SK-N-MC (cell line): Measurements from ENCODE around the gene ANAPC4.

Source experiments
- DNase-seq: peaks from one replicate; pipeline ENCODE4 v3.0.0-alpha.2; 2011; ENCODE audit warnings: low read depth, low spot score
- H3K27ac ChIP-seq: fragments of 200-600 bp; sonication (generic); 2 replicates; pipeline ENCODE4 v1.5.1; 2016; ENCODE audit warnings: mixed run types
- H3K36me3 ChIP-seq: fragments of 200-600 bp; sonication (generic); 2 replicates; pipeline ENCODE4 v1.6.1; 2017; ENCODE audit warnings: antibody characterized with exemption, low read length, mixed read lengths; ENCODE audit not compliant: insufficient read depth
- H3K4me3 ChIP-seq: fragments of 200-600 bp; sonication (generic); 2 replicates; pipeline ENCODE4 v1.5.1; 2016
- H3K9ac ChIP-seq: fragments of 200-600 bp; sonication (generic); 2 replicates; pipeline ENCODE4 v1.8.0; 2017; ENCODE audit warnings: mixed run types, mixed read lengths; ENCODE audit not compliant: insufficient read length
- H3K9me3 ChIP-seq: fragments of 200-600 bp; sonication (generic); 2 replicates; pipeline ENCODE4 v1.6.1; 2017; ENCODE audit warnings: low read depth, mild to moderate bottlenecking, antibody characterized with exemption, low read length, moderate library complexity, mixed read lengths
- EZH2 ChIP-seq: fragments of 200-600 bp; sonication (generic); IDR thresholded peaks from one replicate; pipeline ENCODE4 v1.6.1; 2017; ENCODE audit warnings: antibody characterized with exemption
- FOXP2 ChIP-seq: optimal IDR thresholded peaks from 2 replicates; pipeline ENCODE3; 2011; ENCODE audit warnings: mild to moderate bottlenecking, moderate library complexity; ENCODE audit not compliant: insufficient read depth; ENCODE audit errors: extremely low read length, control extremely low read depth
- POLR2AphosphoS5 ChIP-seq: IDR thresholded peaks from 2 replicates; pipeline ENCODE4 v1.6.1; 2012; ENCODE audit warnings: mild to moderate bottlenecking, low read depth, low read length, borderline replicate concordance

Gene ANAPC4

DNA sequence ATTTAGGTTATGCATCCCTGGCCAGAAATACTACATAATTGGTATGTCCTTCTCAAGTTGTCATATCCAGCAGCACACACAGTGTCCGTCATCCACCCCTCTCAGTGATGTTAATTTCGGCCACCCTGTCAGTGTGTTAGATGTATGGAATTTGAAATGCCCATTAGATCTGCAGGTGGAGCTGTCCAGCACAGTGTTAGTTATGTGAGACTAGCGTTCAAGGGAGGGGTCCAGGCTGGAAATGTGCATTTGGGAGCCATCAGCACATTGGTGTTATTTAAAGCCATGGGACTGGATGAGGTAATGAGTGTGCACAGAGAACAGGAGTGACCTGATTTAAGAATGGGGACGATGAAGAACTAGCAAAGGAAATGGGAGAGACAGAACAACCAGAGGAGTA, 22.4 kb downstream of the ANAPC4 start:
- TF ChIP-seq EZH2, result no peak
- TF ChIP-seq FOXP2, result no peak
- TF ChIP-seq POLR2AphosphoS5, result no peak
- no peak overlapping the region for H3K9ac ChIP-seq
- no peak overlapping the region for H3K4me3 ChIP-seq
- H3K27ac ChIP-seq, result no peak overlapping the region
- peaks cover 47% of the 10 kb centered on the region for H3K36me3 ChIP-seq
- no peaks in the 10 kb centered on the region for H3K9me3 ChIP-seq
- DNase-seq, result no peak

DNA sequence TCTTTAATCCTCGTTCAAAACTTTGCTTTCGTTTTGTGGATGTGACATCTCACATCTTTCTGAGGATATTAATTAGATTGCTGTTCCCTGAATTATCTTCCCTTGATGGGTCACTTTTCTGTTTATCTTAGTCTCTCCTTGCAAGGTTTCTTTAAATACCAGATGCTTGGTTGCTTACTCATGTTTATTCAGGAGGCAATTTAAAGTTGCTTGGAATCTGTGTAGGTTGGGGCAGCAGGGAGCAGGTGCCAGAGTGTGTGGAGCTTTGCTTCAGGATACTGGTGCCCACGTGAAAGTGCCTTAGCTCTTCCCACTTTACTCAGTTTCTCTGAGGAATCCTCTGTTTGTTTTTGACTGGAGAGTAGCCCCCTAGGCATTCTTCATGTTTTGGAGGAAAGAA, 24.0 kb downstream of the ANAPC4 start:
- Histone ChIP-seq H3K4me3 (no peak overlapping the region), H3K9me3 (no peaks in the 10 kb centered on the region), H3K9ac (no peak overlapping the region), H3K27ac (no peak overlapping the region), H3K36me3 (peaks cover 34% of the 10 kb centered on the region)
- DNase-seq, result no peak
- TF ChIP-seq EZH2 (no peak), POLR2AphosphoS5 (no peak), FOXP2 (no peak)

DNA sequence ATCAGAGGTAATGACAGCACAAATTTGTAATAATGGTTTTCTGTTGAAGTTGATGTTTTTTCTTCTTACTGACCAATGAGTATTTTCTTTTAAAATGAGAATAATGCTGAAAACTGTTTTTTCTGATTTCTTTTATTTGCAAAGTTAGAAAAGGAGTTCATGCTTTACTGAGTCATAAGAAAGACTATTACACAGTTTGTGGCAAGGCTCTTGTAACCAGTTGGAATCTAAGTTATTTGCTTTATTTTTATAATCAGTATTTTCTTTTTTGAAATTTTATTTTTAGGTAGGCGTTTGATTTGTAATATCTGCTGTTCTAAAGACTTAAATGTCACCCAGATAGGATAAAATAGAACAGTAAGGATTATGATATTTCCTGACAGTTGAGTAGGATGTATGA, 25.5 kb downstream of the ANAPC4 start:
- no peak overlapping the region for H3K4me3 ChIP-seq
- DNase-seq, result no peak
- peaks cover 32% of the 10 kb centered on the region for H3K36me3 ChIP-seq
- no peaks in the 10 kb centered on the region for H3K9me3 ChIP-seq
- TF ChIP-seq EZH2 (no peak), FOXP2 (no peak), POLR2AphosphoS5 (no peak)
- no peak overlapping the region for H3K27ac ChIP-seq
- no peak overlapping the region for H3K9ac ChIP-seq

DNA sequence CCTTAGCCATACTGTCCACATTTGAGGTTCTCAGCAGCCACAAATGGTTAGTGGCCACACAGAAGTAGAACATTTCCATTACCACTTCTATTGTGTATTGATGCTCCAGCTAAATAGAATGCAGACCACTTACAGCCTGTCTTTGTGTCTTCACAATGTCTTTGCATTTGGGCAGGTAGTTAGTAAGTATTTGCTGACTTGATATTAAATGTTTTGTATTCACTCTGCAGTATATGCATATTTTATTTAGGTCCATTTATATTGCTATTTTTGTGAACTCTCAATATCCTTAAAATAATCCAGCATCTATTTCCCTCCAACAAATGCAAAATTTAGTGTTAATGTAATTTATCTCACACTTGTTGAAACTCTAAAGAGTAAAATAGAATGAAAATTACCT, 26.6 kb downstream of the ANAPC4 start:
- DNase-seq, result no peak
- H3K9ac ChIP-seq, result no peak overlapping the region
- no peak overlapping the region for H3K27ac ChIP-seq
- peaks cover 23% of the 10 kb centered on the region for H3K36me3 ChIP-seq
- no peak overlapping the region for H3K4me3 ChIP-seq
- no peaks in the 10 kb centered on the region for H3K9me3 ChIP-seq
- TF ChIP-seq FOXP2, result no peak
- TF ChIP-seq EZH2, result no peak
- TF ChIP-seq POLR2AphosphoS5, result no peak

DNA sequence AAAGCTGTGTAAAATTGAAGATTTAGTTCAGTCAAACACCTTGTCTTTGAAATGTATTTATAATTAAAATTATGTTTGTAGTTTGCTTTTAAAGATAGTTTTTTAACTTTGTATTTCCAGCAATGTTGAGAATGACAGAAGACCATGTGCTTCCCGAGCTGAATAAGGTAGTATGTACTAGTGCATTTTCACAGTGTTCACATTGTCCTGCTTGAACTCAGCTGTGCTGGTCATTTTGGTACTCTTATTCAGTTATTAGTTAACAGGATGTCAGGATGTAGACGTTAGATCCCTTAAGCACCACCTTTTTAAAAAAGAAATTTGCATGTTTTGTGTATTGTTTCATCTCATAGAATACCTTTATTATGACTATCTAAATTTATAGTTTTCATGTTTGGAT, 28.4 kb downstream of the ANAPC4 start:
- no peak for DNase-seq
- no peak overlapping the region for H3K9ac ChIP-seq
- H3K27ac ChIP-seq, result no peak overlapping the region
- H3K36me3 ChIP-seq, result peaks cover 38% of the 10 kb centered on the region
- H3K4me3 ChIP-seq, result no peak overlapping the region
- no peaks in the 10 kb centered on the region for H3K9me3 ChIP-seq
- no peak for TF ChIP-seq FOXP2
- TF ChIP-seq EZH2, result no peak
- no peak for TF ChIP-seq POLR2AphosphoS5

DNA sequence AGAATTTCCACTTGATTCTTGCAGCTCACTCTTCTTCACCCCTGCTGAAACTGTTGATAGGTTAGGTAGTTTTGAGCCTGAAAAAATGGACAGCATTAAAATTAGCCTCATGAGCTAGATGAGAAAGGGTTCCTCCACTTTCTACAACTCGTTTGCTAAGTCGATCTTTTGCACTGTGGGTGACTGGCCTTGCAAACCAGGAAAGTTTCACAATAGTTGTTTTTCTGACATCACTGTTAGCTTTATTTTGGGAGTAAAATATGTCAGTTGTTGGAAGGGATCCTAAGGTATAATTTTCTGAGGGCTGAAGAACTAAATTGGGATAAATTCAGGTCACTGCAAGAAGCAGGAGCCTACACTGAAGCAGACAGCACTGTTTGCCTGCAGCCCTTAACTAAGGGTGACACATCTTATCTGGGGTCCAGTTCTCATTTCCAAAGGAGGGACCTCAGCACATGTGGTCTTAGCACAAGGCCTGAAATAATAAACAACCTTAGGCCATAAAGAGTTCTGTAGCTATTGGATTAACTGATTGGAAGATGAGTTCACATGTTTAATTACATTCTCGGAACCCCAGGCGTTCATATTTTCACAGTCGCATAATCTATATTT, 29.1 kb downstream of the ANAPC4 start:
- no peak for DNase-seq
- no peaks in the 10 kb centered on the region for H3K9me3 ChIP-seq
- H3K27ac ChIP-seq, result no peak overlapping the region
- H3K36me3 ChIP-seq, result peaks cover 43% of the 10 kb centered on the region
- no peak overlapping the region for H3K4me3 ChIP-seq
- TF ChIP-seq FOXP2 (no peak), POLR2AphosphoS5 (no peak), EZH2 (no peak)
- H3K9ac ChIP-seq, result no peak overlapping the region

DNA sequence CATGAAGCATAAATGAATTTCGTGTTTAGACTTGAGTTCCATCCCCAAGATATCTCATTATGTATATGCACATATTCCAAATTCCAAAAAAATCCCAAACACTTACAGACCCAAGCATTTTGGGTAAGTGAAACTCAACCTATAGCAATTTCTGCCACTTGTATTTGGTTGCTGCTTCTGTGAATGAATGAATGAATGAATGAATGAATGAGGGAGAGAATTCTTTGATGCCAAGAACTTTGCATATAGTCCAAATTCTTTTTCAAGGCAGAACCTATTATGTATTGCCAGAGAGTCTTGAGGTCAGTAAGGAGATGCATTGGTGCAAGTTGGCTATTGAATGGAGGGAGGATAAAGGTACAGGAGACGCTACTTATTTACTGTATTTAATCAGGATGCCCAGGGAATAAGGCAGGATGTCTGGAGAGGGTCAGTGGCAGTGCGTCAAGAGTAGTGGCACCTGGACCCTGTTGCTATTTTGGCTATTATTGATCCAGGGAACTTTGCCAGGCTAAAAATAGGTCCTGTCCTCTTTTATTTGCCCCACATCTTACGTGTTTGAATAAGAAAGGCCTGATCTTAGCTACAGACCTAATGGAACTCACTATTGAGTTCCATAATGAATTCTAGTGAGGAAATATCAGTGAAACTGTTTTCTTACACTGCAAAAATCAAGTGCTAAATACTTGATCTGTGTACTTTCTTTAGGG, 33.9 kb downstream of the ANAPC4 start:
- H3K4me3 ChIP-seq, result no peak overlapping the region
- H3K9ac ChIP-seq, result no peak overlapping the region
- H3K9me3 ChIP-seq, result no peaks in the 10 kb centered on the region
- TF ChIP-seq EZH2, result no peak
- no peak for TF ChIP-seq POLR2AphosphoS5
- TF ChIP-seq FOXP2, result no peak
- H3K27ac ChIP-seq, result no peak overlapping the region
- peaks cover 45% of the 10 kb centered on the region for H3K36me3 ChIP-seq
- no peak for DNase-seq

DNA sequence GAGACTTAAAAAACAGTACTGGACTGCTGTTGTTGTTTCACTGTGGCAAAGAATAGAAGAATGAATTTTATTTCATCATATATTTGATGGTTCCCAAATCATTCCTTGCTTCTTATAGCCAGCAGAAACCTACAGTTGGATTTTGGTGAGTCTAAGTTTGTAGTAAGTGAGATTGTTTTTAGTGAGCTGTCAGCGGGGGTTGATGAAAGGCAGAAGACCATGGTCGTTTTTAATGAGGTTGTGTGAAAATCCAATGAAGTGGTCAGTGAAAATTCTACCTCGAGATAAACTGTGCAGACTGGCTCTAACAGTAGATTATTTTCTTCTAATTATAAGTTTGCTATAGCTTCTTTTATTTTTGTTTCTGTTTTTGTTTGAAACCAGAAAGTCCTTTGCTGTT, 36.2 kb downstream of the ANAPC4 start:
- H3K27ac ChIP-seq, result no peak overlapping the region
- no peak overlapping the region for H3K9ac ChIP-seq
- H3K4me3 ChIP-seq, result no peak overlapping the region
- no peaks in the 10 kb centered on the region for H3K9me3 ChIP-seq
- TF ChIP-seq EZH2 (no peak), POLR2AphosphoS5 (no peak), FOXP2 (no peak)
- peaks cover 32% of the 10 kb centered on the region for H3K36me3 ChIP-seq
- no peak for DNase-seq

DNA sequence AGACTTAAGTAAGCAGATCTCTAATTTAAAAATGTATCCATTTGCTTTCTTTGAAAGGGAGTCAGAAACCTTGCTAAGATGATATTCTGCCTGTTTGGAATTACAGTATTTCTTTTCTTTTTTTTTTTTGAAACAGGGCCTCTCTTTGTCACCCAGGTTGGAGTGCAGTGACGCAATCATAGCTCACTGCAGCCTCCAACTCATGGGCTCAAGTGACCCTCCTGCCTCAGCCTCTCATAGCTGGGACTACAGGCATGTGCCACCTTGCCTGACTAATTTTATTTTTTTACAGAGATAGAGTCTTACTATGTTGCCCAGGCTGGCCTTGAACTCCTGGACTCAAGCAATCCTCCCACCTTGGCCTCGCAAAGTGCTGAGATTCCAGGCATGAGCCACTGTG, 40.0 kb downstream of the ANAPC4 start:
- H3K9ac ChIP-seq, result no peak overlapping the region
- no peak overlapping the region for H3K27ac ChIP-seq
- H3K4me3 ChIP-seq, result no peak overlapping the region
- no peak for TF ChIP-seq EZH2
- TF ChIP-seq POLR2AphosphoS5, result no peak
- no peak for TF ChIP-seq FOXP2
- H3K36me3 ChIP-seq, result peaks cover 12% of the 10 kb centered on the region
- H3K9me3 ChIP-seq, result no peaks in the 10 kb centered on the region
- DNase-seq, result no peak
